ENCODE data around the gene CBL.
A peak's percentile ranks its signal among the peaks of the same experiment; 100 is the strongest.

Gene CBL

DNA sequence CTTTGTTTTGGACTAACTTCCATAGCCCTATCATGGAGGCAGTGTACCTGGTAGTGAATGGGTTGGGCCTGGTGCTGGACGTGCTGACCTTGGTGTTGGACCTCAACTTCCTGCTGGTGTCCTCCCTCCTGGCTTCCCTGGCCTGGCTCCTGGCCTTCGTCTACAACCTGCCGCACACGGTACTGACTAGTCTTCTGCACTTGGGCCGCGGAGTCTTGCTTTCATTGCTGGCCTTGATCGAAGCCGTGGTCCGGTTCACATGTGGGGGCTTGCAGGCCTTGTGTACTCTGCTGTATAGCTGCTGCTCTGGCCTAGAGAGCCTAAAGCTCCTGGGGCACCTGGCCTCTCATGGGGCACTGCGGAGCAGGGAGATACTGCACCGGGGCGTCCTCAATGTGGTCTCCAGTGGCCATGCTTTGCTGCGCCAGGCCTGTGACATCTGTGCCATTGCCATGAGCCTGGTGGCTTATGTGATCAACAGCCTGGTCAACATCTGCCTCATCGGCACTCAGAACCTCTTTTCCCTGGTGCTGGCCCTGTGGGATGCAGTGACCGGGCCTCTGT is 129.0 kb downstream of the CBL start:
- no peak for DNase-seq

- no peak for DNase-seq
These were observed 129.8 kb downstream of the CBL start for GRCh38 chr11:119335655-119336543.

DNA sequence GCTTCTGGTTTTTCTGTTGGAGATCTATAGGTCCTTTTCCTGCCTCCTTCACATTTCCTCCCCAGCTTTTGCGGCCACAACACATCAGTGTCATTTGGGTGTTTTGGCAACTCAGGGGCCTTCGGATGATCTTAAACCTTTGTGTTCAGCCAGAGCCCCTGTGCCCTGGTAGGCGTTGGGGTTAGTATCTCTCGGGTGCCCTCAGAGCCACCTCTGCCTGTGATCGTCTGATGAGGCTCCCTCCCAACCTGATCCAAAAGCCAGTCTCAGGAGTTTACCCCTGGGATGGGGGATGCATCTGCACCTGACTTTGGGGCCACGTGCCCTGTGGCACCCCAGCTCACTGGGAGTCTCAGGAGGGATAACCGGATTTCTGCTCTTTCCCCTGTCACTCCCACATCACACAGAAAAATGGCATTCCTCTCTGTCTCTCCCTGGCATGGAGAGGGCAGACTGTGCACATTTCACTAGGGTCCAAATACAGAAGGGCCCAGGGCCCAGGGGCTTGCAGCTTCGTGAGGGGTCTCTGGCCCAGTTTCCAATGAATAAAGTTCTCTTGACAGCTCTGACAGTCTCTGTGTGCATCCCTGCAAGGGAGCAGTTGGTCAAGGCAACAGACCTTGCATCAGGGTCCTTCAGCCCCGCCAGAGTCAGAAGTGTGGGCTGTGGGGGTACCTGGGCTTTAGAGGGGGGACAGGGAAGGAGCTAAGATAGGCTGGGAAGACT is 130.8 kb downstream of the CBL start:
- DNase-seq: no peak

DNA sequence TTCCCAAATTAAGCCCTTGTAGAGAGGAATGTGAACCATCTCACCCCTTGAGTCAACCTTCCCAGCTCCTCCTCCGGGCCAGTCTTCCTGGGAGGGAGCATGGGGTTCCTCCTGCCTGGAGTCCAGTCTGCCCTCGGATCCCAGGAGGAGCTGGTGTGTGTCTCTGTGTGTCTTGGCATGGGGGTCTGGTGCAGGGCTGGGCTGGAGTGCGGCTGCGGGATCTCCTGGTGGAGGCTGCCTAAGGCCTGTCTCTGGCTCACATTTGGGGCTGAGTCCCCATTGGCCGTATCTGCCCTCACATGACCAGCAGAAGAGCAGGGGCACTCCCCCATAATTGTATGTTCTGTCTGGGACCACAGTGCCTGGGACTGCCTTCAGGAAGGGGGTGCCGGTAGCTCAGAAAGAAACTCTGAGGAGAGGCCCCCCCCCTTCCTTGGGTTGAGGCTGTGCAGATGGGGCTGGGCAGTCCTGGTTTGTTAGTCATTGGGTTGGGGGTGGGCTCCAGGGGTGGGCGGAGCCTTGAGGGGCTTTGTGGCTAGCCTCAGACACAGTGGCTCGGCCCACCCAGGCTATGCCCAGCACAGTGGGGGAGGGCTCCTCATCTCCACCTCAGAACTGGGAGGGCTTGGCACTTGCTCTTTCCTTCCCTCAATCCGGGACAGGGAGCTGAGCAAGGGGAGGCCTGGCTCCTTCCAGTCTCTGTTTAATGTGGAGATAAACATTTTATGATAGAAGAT is 131.6 kb downstream of the CBL start:
- DNase-seq: no peak

DNA sequence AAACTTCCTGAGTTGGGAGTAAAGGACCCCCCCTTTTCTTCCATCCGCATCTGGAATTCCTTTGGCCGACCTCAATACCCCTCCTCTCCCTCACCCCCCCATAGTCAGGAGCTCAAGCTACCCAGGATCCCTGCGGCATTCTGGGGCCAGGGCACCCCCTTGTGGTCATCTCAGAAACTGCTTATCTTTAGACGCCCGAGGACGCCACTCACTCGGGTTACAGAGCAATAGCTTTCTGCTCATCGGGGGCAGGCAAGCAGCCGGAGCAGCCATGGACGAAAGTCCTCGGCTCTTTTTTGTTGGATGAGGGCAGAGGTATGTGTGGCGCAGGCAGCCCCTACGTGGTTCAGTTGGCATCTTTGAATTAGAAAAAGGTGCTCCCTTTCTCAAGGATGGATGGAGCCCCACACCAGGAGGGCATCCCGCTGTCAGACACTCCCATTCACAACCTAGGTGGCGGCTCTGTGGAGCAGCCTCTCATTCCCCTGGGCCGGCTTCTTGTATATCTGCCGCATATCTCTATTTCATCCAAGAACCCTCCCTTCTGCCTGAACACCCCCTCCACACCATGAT is 132.3 kb downstream of the CBL start:
- peak; percentile 86 for DNase-seq

- DNase-seq: no peak
These were observed 132.9 kb downstream of the CBL start for GRCh38 chr11:119338965-119339588.

GRCh38 chr11:119339589-119340334 is 133.6 kb downstream of the CBL start:
- DNase-seq: peak; percentile 24

DNA sequence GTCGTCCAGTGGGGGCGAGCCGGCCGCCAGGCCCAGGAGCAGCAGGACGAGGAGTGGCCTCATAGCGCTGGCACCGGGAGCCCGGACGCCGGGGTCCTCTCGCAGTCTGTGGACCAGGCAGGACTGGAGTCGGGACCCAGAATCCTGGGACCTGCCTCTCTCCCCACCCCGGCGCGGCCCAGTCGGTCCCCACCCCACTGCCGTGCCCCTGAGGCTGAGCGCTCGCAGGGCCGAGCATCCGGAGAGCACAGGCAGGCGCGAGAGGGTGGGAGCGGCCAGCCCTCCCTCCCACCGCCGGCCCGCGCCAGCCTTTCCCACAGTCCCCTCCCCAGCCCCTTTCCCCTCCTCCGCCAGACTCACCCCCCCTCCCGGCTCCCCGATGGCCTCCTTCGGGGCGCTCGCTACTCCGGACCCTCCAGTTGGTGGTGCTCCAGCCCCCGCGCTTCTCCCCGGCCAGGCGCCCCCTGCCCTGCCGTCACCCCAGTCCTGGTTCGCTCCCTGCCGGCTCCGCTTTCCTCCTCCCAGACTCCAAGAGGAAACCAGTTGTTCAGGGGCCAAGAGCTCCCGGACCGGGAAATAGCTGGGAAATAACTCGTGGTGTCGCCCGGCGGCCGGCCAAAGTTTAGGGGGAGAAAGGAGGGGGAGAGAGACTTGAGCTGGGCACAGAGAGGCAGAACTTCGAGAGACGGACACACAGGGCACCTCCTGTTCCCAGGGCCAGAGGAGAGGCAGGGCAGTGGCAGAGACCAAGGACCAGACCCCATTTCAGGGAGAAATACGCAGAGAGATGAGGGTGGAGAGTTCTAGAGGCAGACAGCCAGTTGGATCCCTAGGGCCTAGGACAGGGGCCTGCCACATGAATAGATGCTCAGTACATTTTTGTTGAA is 134.4 kb downstream of the CBL start, which contains the start of gene C1QTNF5:
Gene C1QTNF5 (minus strand): TSS at position 549 of the 887 bp plus-strand sequence. CDS start 486 bp downstream, at position 63.
- DNase-seq: no peak

DNA sequence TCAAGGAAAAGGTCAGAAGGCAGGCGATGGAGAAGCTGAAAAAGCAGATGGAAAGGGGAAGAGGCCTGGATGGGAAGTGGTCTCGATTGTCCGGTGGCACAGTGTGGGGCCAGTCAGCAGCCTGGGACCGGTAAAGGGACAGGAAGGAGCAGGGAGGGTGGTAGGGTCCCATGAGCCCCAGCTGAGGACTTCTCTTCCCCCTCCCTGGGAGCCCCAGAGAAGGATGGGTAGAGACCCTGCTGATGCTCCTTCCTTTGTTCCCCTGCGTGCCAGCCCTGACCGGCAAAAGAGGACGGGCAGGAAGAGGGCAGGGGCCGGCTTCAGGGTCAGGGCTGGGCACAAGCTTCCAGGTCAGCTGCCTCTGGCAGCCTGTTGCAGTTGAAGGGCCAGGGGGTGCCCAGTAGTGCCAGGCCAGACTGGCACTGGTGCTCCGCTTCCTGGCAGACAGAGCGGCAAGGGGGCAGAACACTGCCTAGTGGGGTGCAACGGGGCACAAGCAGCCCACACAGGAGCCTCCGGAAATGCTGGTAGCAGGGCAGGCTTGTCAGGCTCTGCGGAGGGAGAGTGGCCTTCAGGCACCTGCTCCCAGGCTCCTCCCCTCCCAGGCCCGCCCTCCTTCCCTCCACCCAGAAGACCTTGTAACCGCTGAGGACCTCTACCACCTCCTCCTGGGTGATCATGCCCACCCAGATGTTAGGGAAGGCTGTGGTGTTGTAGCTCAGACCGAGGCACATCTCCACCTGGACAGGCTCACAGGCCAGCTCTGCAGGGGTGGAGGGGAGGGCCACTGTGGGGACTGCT is 135.3 kb downstream of the CBL start:
- DNase-seq: no peak

GRCh38 chr11:119342023-119342300 is 135.8 kb downstream of the CBL start:
- no peak for DNase-seq

GRCh38 chr11:119342362-119343130 is 136.4 kb downstream of the CBL start:
- no peak for DNase-seq

DNA sequence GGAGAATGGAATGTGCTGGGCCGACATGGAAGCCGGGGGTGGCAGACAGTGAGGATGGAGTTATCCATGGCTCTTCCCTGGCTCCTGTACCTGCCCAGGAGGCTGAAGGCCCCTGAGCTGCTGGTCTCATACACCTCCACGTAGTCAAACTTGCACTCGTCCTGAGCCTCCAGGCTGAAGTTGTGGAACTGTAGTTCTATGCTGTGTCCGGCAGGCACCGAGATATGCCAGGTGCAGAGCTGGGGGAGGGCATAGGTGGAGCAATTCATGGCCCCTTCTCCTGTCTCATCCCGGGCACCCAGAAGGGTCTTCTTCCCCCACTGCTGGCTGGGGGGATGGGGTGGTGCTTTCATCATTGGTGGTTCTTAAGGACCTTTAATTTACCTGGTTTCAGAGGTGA is 137.6 kb downstream of the CBL start:
- no peak for DNase-seq

DNA sequence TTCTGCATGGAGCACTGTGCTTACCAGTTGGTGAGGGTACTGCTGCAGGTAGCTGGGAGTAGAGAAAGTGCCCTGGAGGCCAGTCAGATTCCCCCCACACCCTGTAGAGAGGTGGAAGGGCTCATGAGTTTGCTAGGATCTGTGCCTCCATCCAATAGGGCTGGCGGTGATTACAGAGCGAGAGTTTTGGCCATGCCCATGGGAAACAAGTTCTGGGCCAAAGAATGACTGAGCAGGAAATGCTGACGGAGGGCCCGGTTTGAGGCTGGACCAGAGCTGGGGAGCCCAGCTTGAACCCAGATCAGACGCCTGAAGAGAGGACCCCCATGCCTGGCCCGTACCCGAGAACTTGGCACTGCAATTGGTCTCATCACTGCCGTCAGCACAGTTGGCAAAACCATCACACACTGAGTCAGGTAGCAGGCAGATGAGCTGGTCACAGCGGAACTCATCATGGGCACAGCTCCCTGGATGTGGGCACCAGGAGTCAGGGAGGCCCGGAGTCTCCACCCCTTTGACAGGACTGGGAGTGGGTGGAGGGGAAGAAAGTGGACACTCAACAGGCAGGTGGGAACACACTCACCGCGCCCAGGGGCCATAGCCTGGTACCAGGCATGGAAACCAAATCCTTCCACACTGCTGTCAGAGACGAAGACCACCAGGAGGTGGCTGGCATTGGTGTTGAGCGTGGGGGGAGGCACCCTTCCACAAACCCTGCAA is 138.3 kb downstream of the CBL start:
- DNase-seq: no peak

GRCh38 chr11:119345685-119346084 is 139.5 kb downstream of the CBL start:
- DNase-seq: no peak

DNA sequence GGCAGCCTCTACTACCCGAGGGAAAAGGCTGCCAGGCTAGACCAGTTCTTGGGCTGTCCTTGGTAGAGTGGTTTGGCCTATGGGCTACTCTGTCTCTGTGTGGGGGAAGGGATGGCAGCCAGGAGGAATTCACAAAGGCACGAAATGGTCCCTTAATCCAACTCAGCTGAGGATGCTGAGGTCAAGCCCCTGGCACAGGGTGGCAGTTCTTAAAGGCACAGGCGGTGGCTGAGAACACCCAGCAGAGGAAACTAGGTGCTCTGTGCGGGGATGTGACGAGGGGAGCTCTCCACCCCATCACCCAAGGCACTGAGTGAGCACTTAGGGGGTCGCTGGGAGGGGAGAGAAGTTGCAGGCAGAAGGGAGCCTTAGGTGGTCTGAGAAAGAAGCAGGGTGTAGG is 140.5 kb downstream of the CBL start, which contains the start of gene MFRP:
Gene MFRP (minus strand): TSS at position 101 of the 400 bp plus-strand sequence. CDS start 192 bp downstream, outside the sequence.
- DNase-seq: no peak

- DNase-seq: no peak
These were observed 141.1 kb downstream of the CBL start for GRCh38 chr11:119347242-119347641.

GRCh38 chr11:119347940-119348605 is 141.9 kb downstream of the CBL start:
- no peak for DNase-seq
